ENCODE measurements around the gene ZNF385B. TPM values are rescaled to one million over a fixed set of nuclear protein-coding genes. Genes with fewer than 3 reads are reported as not detected.

Gene ZNF385B
- total RNA-seq, 1 experiment from 2014 or later: 0.28 TPM

DNA sequence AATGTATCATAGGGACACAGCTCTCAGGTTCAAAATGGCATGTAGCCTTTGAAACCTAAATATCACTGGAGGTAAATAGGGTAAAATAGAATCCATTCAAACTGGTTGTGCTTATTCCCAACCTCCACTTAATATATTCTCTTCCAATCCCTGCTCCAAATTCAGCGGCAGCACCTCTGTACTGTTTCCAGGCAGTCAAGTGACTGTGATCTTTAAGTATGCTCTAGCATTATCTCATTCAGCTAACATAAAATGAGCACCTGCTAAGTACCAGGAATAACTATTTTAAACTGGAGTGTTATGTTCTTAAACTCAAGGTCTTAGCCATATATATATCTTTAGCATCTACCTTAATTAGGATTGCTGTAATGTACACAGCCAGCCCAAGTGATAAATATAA is 327.5 kb downstream of the ZNF385B start:
- TF ChIP-seq, protein P1, sequence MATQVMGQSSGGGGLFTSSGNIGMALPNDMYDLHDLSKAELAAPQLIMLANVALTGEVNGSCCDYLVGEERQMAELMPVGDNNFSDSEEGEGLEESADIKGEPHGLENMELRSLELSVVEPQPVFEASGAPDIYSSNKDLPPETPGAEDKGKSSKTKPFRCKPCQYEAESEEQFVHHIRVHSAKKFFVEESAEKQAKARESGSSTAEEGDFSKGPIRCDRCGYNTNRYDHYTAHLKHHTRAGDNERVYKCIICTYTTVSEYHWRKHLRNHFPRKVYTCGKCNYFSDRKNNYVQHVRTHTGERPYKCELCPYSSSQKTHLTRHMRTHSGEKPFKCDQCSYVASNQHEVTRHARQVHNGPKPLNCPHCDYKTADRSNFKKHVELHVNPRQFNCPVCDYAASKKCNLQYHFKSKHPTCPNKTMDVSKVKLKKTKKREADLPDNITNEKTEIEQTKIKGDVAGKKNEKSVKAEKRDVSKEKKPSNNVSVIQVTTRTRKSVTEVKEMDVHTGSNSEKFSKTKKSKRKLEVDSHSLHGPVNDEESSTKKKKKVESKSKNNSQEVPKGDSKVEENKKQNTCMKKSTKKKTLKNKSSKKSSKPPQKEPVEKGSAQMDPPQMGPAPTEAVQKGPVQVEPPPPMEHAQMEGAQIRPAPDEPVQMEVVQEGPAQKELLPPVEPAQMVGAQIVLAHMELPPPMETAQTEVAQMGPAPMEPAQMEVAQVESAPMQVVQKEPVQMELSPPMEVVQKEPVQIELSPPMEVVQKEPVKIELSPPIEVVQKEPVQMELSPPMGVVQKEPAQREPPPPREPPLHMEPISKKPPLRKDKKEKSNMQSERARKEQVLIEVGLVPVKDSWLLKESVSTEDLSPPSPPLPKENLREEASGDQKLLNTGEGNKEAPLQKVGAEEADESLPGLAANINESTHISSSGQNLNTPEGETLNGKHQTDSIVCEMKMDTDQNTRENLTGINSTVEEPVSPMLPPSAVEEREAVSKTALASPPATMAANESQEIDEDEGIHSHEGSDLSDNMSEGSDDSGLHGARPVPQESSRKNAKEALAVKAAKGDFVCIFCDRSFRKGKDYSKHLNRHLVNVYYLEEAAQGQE (IDR thresholded peaks at IDR 0.05; ENCODE audit: insufficient read depth in 1 of 2, low read depth in 2 of 2, low read length in 1 of 2): no peak
- TF ChIP-seq SIN3A (IDR thresholded peaks at IDR 0.05; ENCODE audit: borderline replicate concordance, insufficient read depth, low read depth, low read length): no peak
- TF ChIP-seq, protein P2, sequence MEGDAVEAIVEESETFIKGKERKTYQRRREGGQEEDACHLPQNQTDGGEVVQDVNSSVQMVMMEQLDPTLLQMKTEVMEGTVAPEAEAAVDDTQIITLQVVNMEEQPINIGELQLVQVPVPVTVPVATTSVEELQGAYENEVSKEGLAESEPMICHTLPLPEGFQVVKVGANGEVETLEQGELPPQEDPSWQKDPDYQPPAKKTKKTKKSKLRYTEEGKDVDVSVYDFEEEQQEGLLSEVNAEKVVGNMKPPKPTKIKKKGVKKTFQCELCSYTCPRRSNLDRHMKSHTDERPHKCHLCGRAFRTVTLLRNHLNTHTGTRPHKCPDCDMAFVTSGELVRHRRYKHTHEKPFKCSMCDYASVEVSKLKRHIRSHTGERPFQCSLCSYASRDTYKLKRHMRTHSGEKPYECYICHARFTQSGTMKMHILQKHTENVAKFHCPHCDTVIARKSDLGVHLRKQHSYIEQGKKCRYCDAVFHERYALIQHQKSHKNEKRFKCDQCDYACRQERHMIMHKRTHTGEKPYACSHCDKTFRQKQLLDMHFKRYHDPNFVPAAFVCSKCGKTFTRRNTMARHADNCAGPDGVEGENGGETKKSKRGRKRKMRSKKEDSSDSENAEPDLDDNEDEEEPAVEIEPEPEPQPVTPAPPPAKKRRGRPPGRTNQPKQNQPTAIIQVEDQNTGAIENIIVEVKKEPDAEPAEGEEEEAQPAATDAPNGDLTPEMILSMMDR (IDR thresholded peaks at IDR 0.05): no peak
- no peak for TF ChIP-seq POLR2AphosphoS5 (IDR thresholded peaks at IDR 0.05; ENCODE audit: low read depth, low read length)
- no peak for TF ChIP-seq TCF7L2 (IDR thresholded peaks at IDR 0.05; ENCODE audit: low read depth, low read length)
- ATAC-seq: no peak
- Histone ChIP-seq H3K27me3 (ENCODE audit: control insufficient read depth, insufficient read depth, low read length) (no peaks in the 10 kb centered on the region), H3K4me1 (ENCODE audit: control insufficient read depth, insufficient read depth, low read length) (no peaks in the 10 kb centered on the region), H3K9me3 (ENCODE audit: control insufficient read depth, insufficient read depth, low read depth, low read length) (no peaks in the 10 kb centered on the region), H3K36me3 (ENCODE audit: control insufficient read depth, insufficient read depth, low read length) (no peaks in the 10 kb centered on the region), H3K4me3 (ENCODE audit: low read depth in 2 of 2, low read length in 2 of 2) (no peak overlapping the region), H3K27ac (ENCODE audit: low read length) (no peak overlapping the region)
- CTCF ChIA-PET: no interaction called here
- no TSS peak for BruUV-seq (replicated peaks)
- DNase-seq (ENCODE audit: low read depth, low spot score): no peak
- in situ Hi-C loops (cut with HindIII; ENCODE audit: low pct_unique_long_range_greater_than_20kb, low sequenced_read_pairs) (no loop called here), intact Hi-C loops (cut with micrococcal nuclease; ENCODE audit: unreplicated experiment) (no loop called here)
- POLR2A ChIA-PET: no interaction called here

DNA sequence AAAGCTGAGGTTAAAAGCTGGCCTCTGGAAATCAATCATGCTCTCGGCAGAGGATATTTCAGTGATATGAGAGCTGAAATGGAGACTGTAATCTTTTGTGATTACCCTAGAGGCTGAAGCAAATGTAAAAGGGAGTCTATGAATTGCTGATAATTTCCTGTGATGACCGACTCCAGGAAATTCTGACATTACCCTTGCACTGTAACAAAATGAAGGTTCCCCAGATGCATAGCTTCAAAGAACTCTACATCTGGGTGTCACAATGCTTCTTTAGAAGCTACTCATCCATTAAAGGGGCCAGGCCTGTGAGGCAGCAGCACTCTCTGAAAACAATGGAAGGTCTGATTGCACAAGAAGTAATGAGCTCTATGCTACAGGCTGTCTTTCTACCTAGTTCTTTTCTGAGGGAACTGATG is 328.5 kb downstream of the ZNF385B start:
- in situ Hi-C loops (cut with HindIII; ENCODE audit: low pct_unique_long_range_greater_than_20kb, low sequenced_read_pairs) (no loop called here), intact Hi-C loops (cut with micrococcal nuclease; ENCODE audit: unreplicated experiment) (no loop called here)
- BruUV-seq (replicated peaks): no TSS peak
- POLR2A ChIA-PET: no interaction called here
- no peaks in the 10 kb centered on the region for H3K9me3 ChIP-seq (ENCODE audit: control insufficient read depth, insufficient read depth, low read depth, low read length)
- no peak for ATAC-seq
- CTCF ChIA-PET: no interaction called here
- no peak for DNase-seq (ENCODE audit: low read depth, low spot score)
- H3K27ac ChIP-seq (ENCODE audit: low read length): no peak overlapping the region
- H3K4me3 ChIP-seq (ENCODE audit: low read depth in 2 of 2, low read length in 2 of 2): no peak overlapping the region
- TF ChIP-seq, protein P1 (IDR thresholded peaks at IDR 0.05; ENCODE audit: insufficient read depth in 1 of 2, low read depth in 2 of 2, low read length in 1 of 2): no peak
- no peaks in the 10 kb centered on the region for H3K27me3 ChIP-seq (ENCODE audit: control insufficient read depth, insufficient read depth, low read length)
- no peaks in the 10 kb centered on the region for H3K4me1 ChIP-seq (ENCODE audit: control insufficient read depth, insufficient read depth, low read length)
- H3K36me3 ChIP-seq (ENCODE audit: control insufficient read depth, insufficient read depth, low read length): no peaks in the 10 kb centered on the region

All from Panc1 (cell line).